Transverse colon (tissue), 4 donors: Measurements from ENCODE around the gene PTPRD. TPM values are rescaled to one million over a fixed set of nuclear protein-coding genes. Genes with fewer than 3 reads are reported as not detected.

Source experiments
- DNase-seq: peaks from one replicate; pipeline ENCODE4 v3.0.0-alpha.2; 2019
- H3K27ac ChIP-seq, 4 donors: fragments of 200-600 bp; sonication (generic); 2 replicates each; pipeline ENCODE4 v1.5.1; 2016 to 2018; ENCODE audit warnings: inconsistent platforms in 4 of 4
- H3K27me3 ChIP-seq: fragments of 200-600 bp; sonication (generic); 2 replicates; pipeline ENCODE4 v1.5.1; 2017; ENCODE audit warnings: inconsistent platforms
- H3K36me3 ChIP-seq, 4 donors: fragments of 200-600 bp; sonication (generic); 2 replicates each; pipeline ENCODE4 v1.5.1; 2017 to 2019; ENCODE audit warnings: inconsistent platforms in 4 of 4
- H3K4me1 ChIP-seq, 4 donors: fragments of 200-600 bp; sonication (generic); 2 replicates each; pipeline ENCODE4 v1.5.1; 2017 to 2020; ENCODE audit warnings: inconsistent platforms in 4 of 4
- H3K4me3 ChIP-seq, 4 donors: fragments of 200-600 bp; sonication (generic); 1 replicate in 1 of 4; 2 replicates in 3 of 4; pipeline versions ENCODE4 v1.5.1 to v1.6.1; 2017 to 2019; ENCODE audit warnings: inconsistent platforms in 4 of 4
- H3K9me3 ChIP-seq, 2 donors: fragments of 200-600 bp; sonication (generic); 2 replicates each; pipeline ENCODE4 v1.5.1; 2017 to 2019; ENCODE audit warnings: inconsistent platforms in 2 of 2
- EP300 ChIP-seq: sonication (generic); formaldehyde crosslinking; IDR thresholded peaks from one replicate; pipeline ENCODE4 v1.6.1; 2017; ENCODE audit warnings: antibody characterized with exemption, low read depth
- POLR2A ChIP-seq: fragments of 450-650 bp; IDR thresholded peaks from one replicate; pipeline ENCODE4 v1.6.1; 2016; ENCODE audit warnings: antibody characterized with exemption, mild to moderate bottlenecking, moderate library complexity
- POLR2AphosphoS5 ChIP-seq, 3 donors: sonication (generic); formaldehyde crosslinking; IDR thresholded peaks; one replicate each; pipeline ENCODE4 v1.6.1; 2016; ENCODE audit warnings: antibody characterized with exemption in 3 of 3
- WGBS, 2 donors: methylation state at CpG; one replicate each; pipeline ENCODE4 v1.1.5; 2018; ENCODE audit warnings: low coverage in 1 of 2; 5-methylcytosine and 5-hydroxymethylcytosine counted together
- in situ Hi-C, 4 donors: fragments of 200-750 bp; cut with MboI; loops; one replicate each; pipeline versions ENCODE4 v1.15.0 to v1.15.1; 2017; ENCODE audit warnings: low sequenced_read_pairs in 3 of 4, low pct_ligation_motif_present in 1 of 4, low pct_unique_long_range_greater_than_20kb in 1 of 4
- intact Hi-C: fragments of 100-400 bp; cut with DNase I; formaldehyde crosslinking; loops from one replicate; pipeline ENCODE4 v1.15.1; 2023; ENCODE audit warnings: low total_unique reads
- total RNA-seq, 4 donors: library from RNA; depleted of rRNA; stranded (reverse); fragments of >200 nt; gene quantifications; one replicate each; pipeline ENCODE4 v1.1.0, GENCODE V29; 2016
- TF ChIP-seq, protein P1 (sequence below), 5 experiments: fragments of 200-600 bp in 3 of 5; fragments of 450-650 bp in 2 of 5; sonication (generic) in 3 of 5; IDR thresholded peaks; 1 replicate in 2 of 5; 2 replicates in 3 of 5; pipeline ENCODE4 v1.5.1; 2016 to 2017; ENCODE audit warnings: antibody characterized with exemption in 5 of 5, inconsistent platforms in 3 of 5, mild to moderate bottlenecking in 2 of 5, moderate library complexity in 1 of 5

PTPRD gene
- total RNA-seq, 4 donors from 2014 or later, result 43.0 to 115 (median 79.1) TPM

DNA sequence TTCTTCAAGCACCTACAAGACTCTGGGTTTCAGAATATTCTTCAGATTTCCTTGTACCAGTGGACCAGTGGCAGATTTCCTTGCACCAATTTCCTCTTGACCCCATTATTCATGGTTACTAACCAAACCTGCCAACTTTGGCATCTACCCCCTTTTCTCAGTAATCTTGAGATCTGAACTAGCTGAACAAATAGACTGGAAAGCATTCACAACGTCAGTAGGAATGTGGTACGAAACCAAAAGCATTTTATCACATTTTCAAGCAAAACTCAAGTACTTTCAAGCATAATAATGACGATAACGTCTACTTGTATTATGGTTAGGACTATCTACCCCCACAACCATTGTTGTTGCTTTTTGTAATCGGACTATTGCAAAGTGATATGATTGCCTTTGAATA is 1217.3 kb downstream of the PTPRD start:
- H3K36me3 ChIP-seq, result no peaks in the 10 kb centered on the region
- TF ChIP-seq, protein P1, sequence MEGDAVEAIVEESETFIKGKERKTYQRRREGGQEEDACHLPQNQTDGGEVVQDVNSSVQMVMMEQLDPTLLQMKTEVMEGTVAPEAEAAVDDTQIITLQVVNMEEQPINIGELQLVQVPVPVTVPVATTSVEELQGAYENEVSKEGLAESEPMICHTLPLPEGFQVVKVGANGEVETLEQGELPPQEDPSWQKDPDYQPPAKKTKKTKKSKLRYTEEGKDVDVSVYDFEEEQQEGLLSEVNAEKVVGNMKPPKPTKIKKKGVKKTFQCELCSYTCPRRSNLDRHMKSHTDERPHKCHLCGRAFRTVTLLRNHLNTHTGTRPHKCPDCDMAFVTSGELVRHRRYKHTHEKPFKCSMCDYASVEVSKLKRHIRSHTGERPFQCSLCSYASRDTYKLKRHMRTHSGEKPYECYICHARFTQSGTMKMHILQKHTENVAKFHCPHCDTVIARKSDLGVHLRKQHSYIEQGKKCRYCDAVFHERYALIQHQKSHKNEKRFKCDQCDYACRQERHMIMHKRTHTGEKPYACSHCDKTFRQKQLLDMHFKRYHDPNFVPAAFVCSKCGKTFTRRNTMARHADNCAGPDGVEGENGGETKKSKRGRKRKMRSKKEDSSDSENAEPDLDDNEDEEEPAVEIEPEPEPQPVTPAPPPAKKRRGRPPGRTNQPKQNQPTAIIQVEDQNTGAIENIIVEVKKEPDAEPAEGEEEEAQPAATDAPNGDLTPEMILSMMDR (IDR thresholded peaks at IDR 0.05), result no peak
- TF ChIP-seq POLR2AphosphoS5 (IDR thresholded peaks at IDR 0.05) (no peak), EP300 (no peak), POLR2A (no peak)
- H3K27ac ChIP-seq, result no peak overlapping the region
- in situ Hi-C loops, result no loop called here
- no peak overlapping the region for H3K4me3 ChIP-seq
- no peaks in the 10 kb centered on the region for H3K4me1 ChIP-seq
- intact Hi-C loops, result no loop called here
- H3K27me3 ChIP-seq, result no peaks in the 10 kb centered on the region
- H3K9me3 ChIP-seq, result no peaks in the 10 kb centered on the region
- 80 to 89% methylated on average over 5 of the region's 5 CpGs for WGBS, 2 donors
- DNase-seq, result no peak

DNA sequence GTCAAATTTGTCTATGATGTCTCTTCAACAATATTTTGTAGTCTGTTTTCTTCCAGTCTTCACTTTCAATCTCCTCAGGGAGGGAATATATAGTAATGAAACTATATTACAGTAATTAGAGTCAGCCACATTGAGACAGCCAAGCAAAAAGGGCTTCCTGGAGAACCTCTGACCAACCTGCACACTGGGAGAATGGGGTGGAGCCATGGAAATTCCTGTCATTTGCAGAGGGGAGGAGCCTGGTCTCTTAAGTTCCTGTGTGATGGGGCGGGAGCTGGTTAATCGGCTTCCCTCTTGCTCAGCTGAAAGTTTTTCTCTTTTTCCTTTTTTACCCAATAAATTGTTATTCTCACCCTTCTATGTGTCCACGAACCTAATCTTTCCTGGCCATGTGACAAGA is 1220.0 kb downstream of the PTPRD start:
- Histone ChIP-seq H3K27me3 (no peaks in the 10 kb centered on the region), H3K9me3 (no peaks in the 10 kb centered on the region), H3K27ac (no peak overlapping the region), H3K4me1 (no peaks in the 10 kb centered on the region), H3K36me3 (no peaks in the 10 kb centered on the region), H3K4me3 (no peak overlapping the region)
- TF ChIP-seq POLR2A (no peak), EP300 (no peak), POLR2AphosphoS5 (IDR thresholded peaks at IDR 0.05) (no peak)
- TF ChIP-seq, protein P1 (IDR thresholded peaks at IDR 0.05), result no peak
- in situ Hi-C loops (no loop called here), intact Hi-C loops (no loop called here)
- 51 to 57% methylated on average over 3 of the region's 3 CpGs for WGBS, 2 donors
- DNase-seq, result peak; percentile 47

- in situ Hi-C loops, result no loop called here
- H3K9me3 ChIP-seq, result no peaks in the 10 kb centered on the region
- 84 to 85% methylated on average over 3 of the region's 3 CpGs for WGBS, 2 donors
- DNase-seq, result no peak
- no peaks in the 10 kb centered on the region for H3K27me3 ChIP-seq
- no peaks in the 10 kb centered on the region for H3K36me3 ChIP-seq
- H3K4me1 ChIP-seq, result no peaks in the 10 kb centered on the region
- H3K27ac ChIP-seq, result no peak overlapping the region
- no peak overlapping the region for H3K4me3 ChIP-seq
- intact Hi-C loops, result no loop called here
- no peak for TF ChIP-seq POLR2AphosphoS5 (IDR thresholded peaks at IDR 0.05)
- TF ChIP-seq POLR2A, result no peak
- TF ChIP-seq, protein P1 (IDR thresholded peaks at IDR 0.05), result no peak
- no peak for TF ChIP-seq EP300
Measured at GRCh38 chr9:9389904-9390303, 1222.9 kb downstream of the PTPRD start.

GRCh38 chr9:9387511-9388115 is 1225.2 kb downstream of the PTPRD start:
- intact Hi-C loops, result no loop called here

More at GRCh38 chr9:9387511-9388115, 1225.2 kb downstream of the PTPRD start:
- Histone ChIP-seq H3K27ac (no peak overlapping the region), H3K27me3 (no peaks in the 10 kb centered on the region), H3K4me1 (no peaks in the 10 kb centered on the region), H3K36me3 (no peaks in the 10 kb centered on the region), H3K9me3 (no peaks in the 10 kb centered on the region), H3K4me3 (no peak overlapping the region)
- TF ChIP-seq, protein P1 (IDR thresholded peaks at IDR 0.05), result no peak
- TF ChIP-seq POLR2A (no peak), EP300 (no peak), POLR2AphosphoS5 (IDR thresholded peaks at IDR 0.05) (no peak)
- WGBS, 2 donors, result 74 to 100% methylated on average over 1 to 3 of the region's 3 CpGs
- DNase-seq, result no peak
- in situ Hi-C loops, result no loop called here
